Measurements from ENCODE around the gene RPTN. TPM values are rescaled to one million over a fixed set of nuclear protein-coding genes. Genes with fewer than 3 reads are reported as not detected.

The RPTN gene
- polyA plus RNA-seq, 1 of the 3 experiments (the other 2 are of a cell fraction) = not detected

DNA sequence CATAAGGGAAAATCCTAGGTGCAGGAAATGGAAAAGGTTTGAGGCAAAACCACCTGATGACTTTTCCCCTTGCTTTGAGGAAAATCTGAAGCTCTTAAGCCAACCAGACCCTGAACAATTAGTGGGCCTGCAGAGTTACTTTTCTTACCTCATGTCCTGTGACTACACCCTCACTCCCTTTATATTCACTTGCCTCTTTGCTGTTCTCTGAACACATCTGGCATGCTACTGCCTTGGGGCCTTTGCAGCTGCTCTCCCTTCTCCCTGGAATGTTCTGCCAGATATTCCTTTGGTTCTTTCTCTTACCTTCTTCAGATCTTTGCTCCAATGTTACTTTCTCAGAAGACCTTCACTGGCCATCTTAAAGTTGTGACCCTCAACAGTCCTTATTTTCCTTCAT lies 21.8 kb downstream of the RPTN start:
- no peak overlapping the region for H2AFZ ChIP-seq (ENCODE audit: low read depth)
- H3K36me3 ChIP-seq (replicated peaks in 1 of 2; ENCODE audit: control insufficient read depth in 1 of 2, insufficient read depth in 2 of 2, low read length in 1 of 2) = no peaks in the 10 kb centered on the region
- no peaks in the 10 kb centered on the region for H3K4me1 ChIP-seq (ENCODE audit: control insufficient read depth in 1 of 2, insufficient read depth in 2 of 2, low read depth in 1 of 2, low read length in 1 of 2)
- H3K27ac ChIP-seq (ENCODE audit: low read depth in 2 of 2, low read length in 1 of 2) = no peak overlapping the region
- H4K20me1 ChIP-seq (ENCODE audit: insufficient read depth) = no peaks in the 10 kb centered on the region
- no peak for TF ChIP-seq USF2 (IDR thresholded peaks at IDR 0.05; ENCODE audit: borderline replicate concordance, low read depth, low read length)
- no peak for TF ChIP-seq CHD2 (IDR thresholded peaks at IDR 0.05; ENCODE audit: low read length, partially characterized antibody)
- TF ChIP-seq, protein P1, sequence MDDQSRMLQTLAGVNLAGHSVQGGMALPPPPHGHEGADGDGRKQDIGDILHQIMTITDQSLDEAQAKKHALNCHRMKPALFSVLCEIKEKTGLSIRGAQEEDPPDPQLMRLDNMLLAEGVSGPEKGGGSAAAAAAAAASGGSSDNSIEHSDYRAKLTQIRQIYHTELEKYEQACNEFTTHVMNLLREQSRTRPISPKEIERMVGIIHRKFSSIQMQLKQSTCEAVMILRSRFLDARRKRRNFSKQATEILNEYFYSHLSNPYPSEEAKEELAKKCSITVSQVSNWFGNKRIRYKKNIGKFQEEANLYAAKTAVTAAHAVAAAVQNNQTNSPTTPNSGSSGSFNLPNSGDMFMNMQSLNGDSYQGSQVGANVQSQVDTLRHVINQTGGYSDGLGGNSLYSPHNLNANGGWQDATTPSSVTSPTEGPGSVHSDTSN (IDR thresholded peaks at IDR 0.05) = no peak
- TF ChIP-seq TAF1 (IDR thresholded peaks at IDR 0.05; ENCODE audit: borderline replicate concordance, low read depth, low read length) = no peak
- TF ChIP-seq CTCF (IDR thresholded peaks at IDR 0.05) = no peak
- TF ChIP-seq RAD21 (IDR thresholded peaks at IDR 0.05; ENCODE audit: low read length) = no peak
- TF ChIP-seq GABPA (IDR thresholded peaks at IDR 0.05; ENCODE audit: low read depth) = no peak
- no peak for TF ChIP-seq FOSL2 (IDR thresholded peaks at IDR 0.05; ENCODE audit: borderline replicate concordance, low read depth)
- no peak for TF ChIP-seq EP300 (IDR thresholded peaks at IDR 0.05; ENCODE audit: borderline replicate concordance in 1 of 2, low read depth in 1 of 2, low read length in 1 of 2)
- no peak for TF ChIP-seq SIN3A (IDR thresholded peaks at IDR 0.05; ENCODE audit: borderline replicate concordance, low read depth, low read length)
- TF ChIP-seq POLR2AphosphoS5 (IDR thresholded peaks at IDR 0.05; ENCODE audit: low read depth, low read length) = no peak
- TF ChIP-seq RXRA (IDR thresholded peaks at IDR 0.05; ENCODE audit: borderline replicate concordance, low read depth) = no peak
- TF ChIP-seq ELF1 (IDR thresholded peaks at IDR 0.05) = no peak
- TF ChIP-seq SMC3 (IDR thresholded peaks at IDR 0.05; ENCODE audit: low read depth, low read length) = no peak
- no peak for TF ChIP-seq FOXJ3 (CRISPR knock-in tag; IDR thresholded peaks at IDR 0.05)
- TF ChIP-seq, protein P2, sequence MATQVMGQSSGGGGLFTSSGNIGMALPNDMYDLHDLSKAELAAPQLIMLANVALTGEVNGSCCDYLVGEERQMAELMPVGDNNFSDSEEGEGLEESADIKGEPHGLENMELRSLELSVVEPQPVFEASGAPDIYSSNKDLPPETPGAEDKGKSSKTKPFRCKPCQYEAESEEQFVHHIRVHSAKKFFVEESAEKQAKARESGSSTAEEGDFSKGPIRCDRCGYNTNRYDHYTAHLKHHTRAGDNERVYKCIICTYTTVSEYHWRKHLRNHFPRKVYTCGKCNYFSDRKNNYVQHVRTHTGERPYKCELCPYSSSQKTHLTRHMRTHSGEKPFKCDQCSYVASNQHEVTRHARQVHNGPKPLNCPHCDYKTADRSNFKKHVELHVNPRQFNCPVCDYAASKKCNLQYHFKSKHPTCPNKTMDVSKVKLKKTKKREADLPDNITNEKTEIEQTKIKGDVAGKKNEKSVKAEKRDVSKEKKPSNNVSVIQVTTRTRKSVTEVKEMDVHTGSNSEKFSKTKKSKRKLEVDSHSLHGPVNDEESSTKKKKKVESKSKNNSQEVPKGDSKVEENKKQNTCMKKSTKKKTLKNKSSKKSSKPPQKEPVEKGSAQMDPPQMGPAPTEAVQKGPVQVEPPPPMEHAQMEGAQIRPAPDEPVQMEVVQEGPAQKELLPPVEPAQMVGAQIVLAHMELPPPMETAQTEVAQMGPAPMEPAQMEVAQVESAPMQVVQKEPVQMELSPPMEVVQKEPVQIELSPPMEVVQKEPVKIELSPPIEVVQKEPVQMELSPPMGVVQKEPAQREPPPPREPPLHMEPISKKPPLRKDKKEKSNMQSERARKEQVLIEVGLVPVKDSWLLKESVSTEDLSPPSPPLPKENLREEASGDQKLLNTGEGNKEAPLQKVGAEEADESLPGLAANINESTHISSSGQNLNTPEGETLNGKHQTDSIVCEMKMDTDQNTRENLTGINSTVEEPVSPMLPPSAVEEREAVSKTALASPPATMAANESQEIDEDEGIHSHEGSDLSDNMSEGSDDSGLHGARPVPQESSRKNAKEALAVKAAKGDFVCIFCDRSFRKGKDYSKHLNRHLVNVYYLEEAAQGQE (IDR thresholded peaks at IDR 0.05; ENCODE audit: low read depth, low read length) = no peak
- no peak for TF ChIP-seq FOXM1 (IDR thresholded peaks at IDR 0.05; ENCODE audit: low read depth)
- TF ChIP-seq IRF3 (IDR thresholded peaks at IDR 0.05; ENCODE audit: low read depth, low read length) = no peak
- H3F3A ChIP-seq (replicated peaks; ENCODE audit: insufficient read depth) = no peaks in the 10 kb centered on the region
- DNase-seq = no peak
- H3K4me3 ChIP-seq (ENCODE audit: low read depth in 2 of 2, low read length in 1 of 2) = no peak overlapping the region
- no peaks in the 10 kb centered on the region for H3K9me2 ChIP-seq
- no peaks in the 10 kb centered on the region for H3K79me2 ChIP-seq (ENCODE audit: insufficient read depth)
- no peaks in the 10 kb centered on the region for H3K27me3 ChIP-seq (ENCODE audit: insufficient read depth)
- CTCF ChIA-PET = interaction anchor here (1.6 kb wide), 1 partner anchor 10 kb away, joined by 3 read pairs; no protein-coding TSS in a partner anchor
- POLR2A ChIA-PET = no interaction called here
- no peaks in the 10 kb centered on the region for H3K9me3 ChIP-seq
- no peak overlapping the region for H3K4me2 ChIP-seq
- no peak overlapping the region for H3K9ac ChIP-seq

All from SK-N-SH (cell line).